Activated naive CD8-positive, alpha-beta T cell treated with anti-CD3 and anti-CD28 coated beads, Interleukin-2, amount 10 ng/mL, durations not matched to agents 7 days and 5 days (primary cell): Measurements from ENCODE around the gene PCMT1. TPM values are rescaled to one million over a fixed set of nuclear protein-coding genes. Genes with fewer than 3 reads are reported as not detected.

Experiments
- ATAC-seq: fragments of 150-1000 bp; cut with Tn5 transposase; one replicate; pipeline ENCODE4 v1.10.0; 2021; ENCODE audit warnings: low read depth, moderate library complexity
- POLR2A ChIA-PET: fragments of 350-600 bp; sonication (Branson Sonifier 250); formaldehyde crosslinking; loops from one replicate; lab custom pipeline; 2021; ENCODE audit warnings: antibody characterized with exemption; lab: Charles Lee
- DNase-seq: peaks from one replicate; pipeline ENCODE4 v3.0.0; 2021
- H3K27ac Mint-ChIP-seq: one replicate; pipeline ENCODE4 v1.8.0; 2022; ENCODE audit warnings: mild to moderate bottlenecking, mixed read lengths
- H3K27me3 Mint-ChIP-seq: one replicate; pipeline ENCODE4 v1.8.0; 2022; ENCODE audit warnings: mild to moderate bottlenecking, moderate library complexity, mixed read lengths
- H3K36me3 Mint-ChIP-seq: one replicate; pipeline ENCODE4 v1.8.0; 2021; ENCODE audit warnings: mild to moderate bottlenecking, mixed read lengths
- H3K4me1 Mint-ChIP-seq: one replicate; pipeline ENCODE4 v1.8.0; 2021; ENCODE audit warnings: mixed read lengths
- H3K4me3 Mint-ChIP-seq: one replicate; pipeline ENCODE4 v1.8.0; 2022; ENCODE audit warnings: mild to moderate bottlenecking, moderate library complexity, mixed read lengths
- H3K9me3 Mint-ChIP-seq: one replicate; pipeline ENCODE4 v1.8.0; 2021; ENCODE audit warnings: mixed read lengths
- total RNA-seq, 2 experiments: library from RNA; stranded (reverse); gene quantifications; one replicate each; pipeline ENCODE4 v1.2.3, GENCODE V29; 2021

The PCMT1 gene
- total RNA-seq, 2 experiments from 2014 or later = 76.9 to 80.0 TPM

GRCh38 chr6:149783551-149783950 is 34.0 kb downstream of the PCMT1 start:
- Mint-ChIP-seq H3K4me1 (peaks cover 2% of the 10 kb centered on the region), H3K36me3 (peaks cover 34% of the 10 kb centered on the region), H3K27me3 (no peaks in the 10 kb centered on the region), H3K27ac (no peak overlapping the region), H3K4me3 (no peak overlapping the region), H3K9me3 (no peaks in the 10 kb centered on the region)
- no peak for DNase-seq
- ATAC-seq = no peak
- POLR2A ChIA-PET = no interaction called here

GRCh38 chr6:149806127-149806526 is 56.6 kb downstream of the PCMT1 start:
- no peak for DNase-seq
- no peaks in the 10 kb centered on the region for H3K27me3 Mint-ChIP-seq
- H3K36me3 Mint-ChIP-seq = peaks cover 15% of the 10 kb centered on the region
- POLR2A ChIA-PET = interaction anchor here (1.1 to 1.5 kb wide), 2 partner anchors 56 to 89 kb away, joined by 3 to 4 read pairs; partner anchors contain the start of gene PCMT1
- H3K27ac Mint-ChIP-seq = peak overlapping the region; percentile 33
- ATAC-seq = peak; percentile 89
- peak overlapping the region; percentile 39 for H3K4me3 Mint-ChIP-seq
- H3K4me1 Mint-ChIP-seq = peaks cover 24% of the 10 kb centered on the region
- no peaks in the 10 kb centered on the region for H3K9me3 Mint-ChIP-seq

- peaks cover 17% of the 10 kb centered on the region for H3K36me3 Mint-ChIP-seq
- H3K27me3 Mint-ChIP-seq = no peaks in the 10 kb centered on the region
- POLR2A ChIA-PET = no interaction called here
These were observed 60.3 kb downstream of the PCMT1 start for GRCh38 chr6:149809798-149810197.

GRCh38 chr6:149813351-149813750 is 63.8 kb downstream of the PCMT1 start:
- DNase-seq (no peak), ATAC-seq (no peak)
- Mint-ChIP-seq H3K27ac (no peak overlapping the region), H3K4me3 (no peak overlapping the region), H3K36me3 (peaks cover 12% of the 10 kb centered on the region), H3K27me3 (no peaks in the 10 kb centered on the region), H3K4me1 (peaks cover 16% of the 10 kb centered on the region), H3K9me3 (no peaks in the 10 kb centered on the region)
- POLR2A ChIA-PET = interaction anchor here (0.9 kb wide), 1 partner anchor 95 kb away, joined by 5 read pairs; the partner anchor contains the start of gene LATS1

More at GRCh38 chr6:149809798-149810197, 60.3 kb downstream of the PCMT1 start:
- no peak for DNase-seq
- H3K4me1 Mint-ChIP-seq = peaks cover 26% of the 10 kb centered on the region
- no peak overlapping the region for H3K4me3 Mint-ChIP-seq
- H3K27ac Mint-ChIP-seq = no peak overlapping the region
- ATAC-seq = no peak
- no peaks in the 10 kb centered on the region for H3K9me3 Mint-ChIP-seq

- peaks cover 5% of the 10 kb centered on the region for H3K4me1 Mint-ChIP-seq
- POLR2A ChIA-PET = no interaction called here
- no peak overlapping the region for H3K27ac Mint-ChIP-seq
- no peak for ATAC-seq
- no peak for DNase-seq
- H3K9me3 Mint-ChIP-seq = no peaks in the 10 kb centered on the region
- H3K27me3 Mint-ChIP-seq = no peaks in the 10 kb centered on the region
- H3K4me3 Mint-ChIP-seq = no peak overlapping the region
- peaks cover 12% of the 10 kb centered on the region for H3K36me3 Mint-ChIP-seq
These were observed 66.2 kb downstream of the PCMT1 start for GRCh38 chr6:149815788-149816187.

GRCh38 chr6:149820506-149820905 is 71.0 kb downstream of the PCMT1 start:
- no peak for DNase-seq
- H3K9me3 Mint-ChIP-seq = no peaks in the 10 kb centered on the region
- no peak for ATAC-seq
- no peak overlapping the region for H3K4me3 Mint-ChIP-seq
- POLR2A ChIA-PET = no interaction called here
- H3K27me3 Mint-ChIP-seq = peaks cover 7% of the 10 kb centered on the region
- no peak overlapping the region for H3K27ac Mint-ChIP-seq
- no peaks in the 10 kb centered on the region for H3K36me3 Mint-ChIP-seq
- no peaks in the 10 kb centered on the region for H3K4me1 Mint-ChIP-seq

- Mint-ChIP-seq H3K4me1 (no peaks in the 10 kb centered on the region), H3K27ac (no peak overlapping the region), H3K36me3 (no peaks in the 10 kb centered on the region), H3K27me3 (peaks cover 7% of the 10 kb centered on the region), H3K4me3 (no peak overlapping the region), H3K9me3 (no peaks in the 10 kb centered on the region)
- ATAC-seq (no peak), DNase-seq (no peak)
- POLR2A ChIA-PET = interaction anchor here (1.2 kb wide), 1 partner anchor 104 kb away, joined by 3 read pairs; the partner anchor contains the start of gene LATS1
These were observed 72.0 kb downstream of the PCMT1 start for GRCh38 chr6:149821492-149821891.

- DNase-seq (no peak), ATAC-seq (no peak)
- no peaks in the 10 kb centered on the region for H3K36me3 Mint-ChIP-seq
- peaks cover 7% of the 10 kb centered on the region for H3K27me3 Mint-ChIP-seq
- no peaks in the 10 kb centered on the region for H3K4me1 Mint-ChIP-seq
- no peak overlapping the region for H3K27ac Mint-ChIP-seq
- POLR2A ChIA-PET = no interaction called here
- H3K4me3 Mint-ChIP-seq = no peak overlapping the region
- no peaks in the 10 kb centered on the region for H3K9me3 Mint-ChIP-seq
These were observed 73.5 kb downstream of the PCMT1 start for GRCh38 chr6:149823013-149823412.

GRCh38 chr6:149825292-149825691 is 75.8 kb downstream of the PCMT1 start:
- no peaks in the 10 kb centered on the region for H3K36me3 Mint-ChIP-seq
- H3K9me3 Mint-ChIP-seq = no peaks in the 10 kb centered on the region
- DNase-seq = no peak
- no peak overlapping the region for H3K4me3 Mint-ChIP-seq
- H3K4me1 Mint-ChIP-seq = no peaks in the 10 kb centered on the region
- no peak for ATAC-seq
- POLR2A ChIA-PET = no interaction called here
- H3K27ac Mint-ChIP-seq = no peak overlapping the region
- H3K27me3 Mint-ChIP-seq = peaks cover 7% of the 10 kb centered on the region

GRCh38 chr6:149830731-149831307 is 81.3 kb downstream of the PCMT1 start:
- no peak for DNase-seq
- H3K4me1 Mint-ChIP-seq = peaks cover 4% of the 10 kb centered on the region

GRCh38 chr6:149831308-149831820 is 81.8 kb downstream of the PCMT1 start:
- DNase-seq (no peak), ATAC-seq (no peak)
- H3K36me3 Mint-ChIP-seq = no peaks in the 10 kb centered on the region
- H3K27me3 Mint-ChIP-seq = peaks cover 3% of the 10 kb centered on the region
- H3K27ac Mint-ChIP-seq = no peak overlapping the region
- peaks cover 4% of the 10 kb centered on the region for H3K4me1 Mint-ChIP-seq
- POLR2A ChIA-PET = no interaction called here
- no peak overlapping the region for H3K4me3 Mint-ChIP-seq
- no peaks in the 10 kb centered on the region for H3K9me3 Mint-ChIP-seq

More at GRCh38 chr6:149830731-149831307, 81.3 kb downstream of the PCMT1 start:
- no peak overlapping the region for H3K27ac Mint-ChIP-seq
- H3K27me3 Mint-ChIP-seq = peaks cover 3% of the 10 kb centered on the region
- no peaks in the 10 kb centered on the region for H3K9me3 Mint-ChIP-seq
- POLR2A ChIA-PET = no interaction called here
- ATAC-seq = no peak
- H3K4me3 Mint-ChIP-seq = no peak overlapping the region
- no peaks in the 10 kb centered on the region for H3K36me3 Mint-ChIP-seq

GRCh38 chr6:149833651-149834050 is 84.1 kb downstream of the PCMT1 start:
- Mint-ChIP-seq H3K9me3 (no peaks in the 10 kb centered on the region), H3K4me3 (no peak overlapping the region), H3K4me1 (peaks cover 4% of the 10 kb centered on the region), H3K27ac (no peak overlapping the region), H3K36me3 (no peaks in the 10 kb centered on the region), H3K27me3 (peaks cover 4% of the 10 kb centered on the region)
- DNase-seq (no peak), ATAC-seq (no peak)
- POLR2A ChIA-PET = no interaction called here

GRCh38 chr6:149834513-149835481 is 85.3 kb downstream of the PCMT1 start:
- H3K9me3 Mint-ChIP-seq = no peaks in the 10 kb centered on the region
- DNase-seq (peak; percentile 40), ATAC-seq (peak; percentile 56)
- peaks cover 4% of the 10 kb centered on the region for H3K4me1 Mint-ChIP-seq
- no peaks in the 10 kb centered on the region for H3K36me3 Mint-ChIP-seq
- H3K27ac Mint-ChIP-seq = no peak overlapping the region
- no peak overlapping the region for H3K4me3 Mint-ChIP-seq
- POLR2A ChIA-PET = interaction anchor here (0.8 kb wide), 1 partner anchor 269 kb away, joined by 3 read pairs; no protein-coding TSS in a partner anchor
- peaks cover 4% of the 10 kb centered on the region for H3K27me3 Mint-ChIP-seq
